Astrocyte (in vitro differentiated cells and primary cell): ENCODE results near the gene KRTAP5-8.

Experiments used
- CTCF ChIP-seq: IDR thresholded peaks from 2 replicates; pipeline ENCODE4 v1.5.1; 2011; ENCODE audit warnings: low read depth, mild to moderate bottlenecking, inconsistent platforms, low read length, moderate library complexity; ENCODE audit not compliant: insufficient read depth
- EZH2 ChIP-seq: IDR thresholded peaks from 2 replicates; pipeline ENCODE4 v1.6.1; 2012; ENCODE audit warnings: mild to moderate bottlenecking, low read length, inconsistent platforms; ENCODE audit not compliant: insufficient read depth

GRCh38 chr11:71490044-71490730 is 47.6 kb upstream of the KRTAP5-8 start:
- TF ChIP-seq CTCF = no peak
- no peak for TF ChIP-seq EZH2
